MCF 10A (cell line): ENCODE data around the gene AUH. TPM values are rescaled to one million over a fixed set of nuclear protein-coding genes. Genes with fewer than 3 reads are reported as not detected.
A peak's percentile ranks its signal among the peaks of the same experiment; 100 is the strongest.

Experiments used
- BruUV-seq: library from RNA; stranded (reverse); fragments of 400-500 nt; replicated peaks from 2 replicates; lab custom pipeline; 2021; lab: Mats Ljungman, UMichigan
- CTCF ChIA-PET: fragments of 300-600 bp; sonication (Branson Sonifier 250); formaldehyde crosslinking; extraction: SDS; loops from one replicate; lab custom pipeline; 2021; ENCODE audit warnings: antibody characterized with exemption, inconsistent platforms; lab: Yijun Ruan, JAX
- POLR2A ChIA-PET: fragments of 300-600, 350-650 bp; sonication (Branson Sonifier 250); formaldehyde crosslinking; extraction: SDS; loops from one replicate; lab custom pipeline; 2020; ENCODE audit warnings: antibody characterized with exemption, inconsistent platforms; lab: Yijun Ruan, JAX
- DNase-seq: peaks from one replicate; pipeline ENCODE4 v3.0.0-alpha.2; 2018; ENCODE audit not compliant: unreplicated experiment
- H3K27ac Mint-ChIP-seq: one replicate; pipeline ENCODE4 v1.8.0; 2022; ENCODE audit warnings: mild to moderate bottlenecking, low read depth, mixed read lengths; ENCODE audit not compliant: unreplicated experiment
- H3K27me3 Mint-ChIP-seq: one replicate; pipeline ENCODE4 v1.8.0; 2022; ENCODE audit warnings: mixed read lengths; ENCODE audit not compliant: insufficient read depth, unreplicated experiment
- H3K36me3 Mint-ChIP-seq: one replicate; pipeline ENCODE4 v1.8.0; 2022; ENCODE audit warnings: mild to moderate bottlenecking, moderate library complexity, mixed read lengths; ENCODE audit not compliant: insufficient read depth, unreplicated experiment
- H3K4me1 Mint-ChIP-seq: one replicate; pipeline ENCODE4 v1.8.0; 2022; ENCODE audit warnings: mixed read lengths; ENCODE audit not compliant: insufficient read depth, unreplicated experiment
- H3K4me3 Mint-ChIP-seq: one replicate; pipeline ENCODE4 v1.8.0; 2022; ENCODE audit warnings: mild to moderate bottlenecking, moderate library complexity, mixed read lengths; ENCODE audit not compliant: unreplicated experiment
- H3K9me3 Mint-ChIP-seq: one replicate; pipeline ENCODE4 v1.8.0; 2022; ENCODE audit warnings: mixed read lengths; ENCODE audit not compliant: unreplicated experiment
- intact Hi-C: fragments of 100-400 bp; cut with micrococcal nuclease; formaldehyde crosslinking; loops from 2 replicates; pipeline ENCODE4 v1.14.1; 2022
- total RNA-seq: library from RNA; stranded (reverse); gene quantifications from 2 replicates; pipeline ENCODE4 v1.2.3, GENCODE V29; 2022
- TF ChIP-seq, protein P1 (sequence below): fragments of 200-600 bp; IDR thresholded peaks from one replicate; pipeline ENCODE4 v1.8.0; 2022; ENCODE audit warnings: antibody characterized with exemption, mild to moderate bottlenecking; ENCODE audit not compliant: unreplicated experiment

Gene AUH
- total RNA-seq, 1 experiment from 2014 or later: 20.9 TPM

GRCh38 chr9:91177081-91177480 lies 184.6 kb downstream of the AUH start:
- Mint-ChIP-seq H3K27me3 (no peaks in the 10 kb centered on the region), H3K9me3 (no peaks in the 10 kb centered on the region), H3K4me1 (peaks cover 44% of the 10 kb centered on the region), H3K27ac (peak overlapping the region; percentile 89), H3K4me3 (peak overlapping the region; percentile 57), H3K36me3 (no peaks in the 10 kb centered on the region)
- ChIA-PET CTCF (interaction anchor here (0.6 to 1.8 kb wide), 7 partner anchors 19 to 263 kb away, joined by 3 to 15 read pairs (median 6); no protein-coding TSS in a partner anchor), POLR2A (interaction anchor here (0.6 to 5.3 kb wide), 25 partner anchors 8 to 256 kb away, joined by 3 to 34 read pairs (median 7); partner anchors contain the start of gene AUH)
- DNase-seq: no peak
- intact Hi-C loops: no loop called here
- no TSS peak for BruUV-seq
- TF ChIP-seq, protein P1, sequence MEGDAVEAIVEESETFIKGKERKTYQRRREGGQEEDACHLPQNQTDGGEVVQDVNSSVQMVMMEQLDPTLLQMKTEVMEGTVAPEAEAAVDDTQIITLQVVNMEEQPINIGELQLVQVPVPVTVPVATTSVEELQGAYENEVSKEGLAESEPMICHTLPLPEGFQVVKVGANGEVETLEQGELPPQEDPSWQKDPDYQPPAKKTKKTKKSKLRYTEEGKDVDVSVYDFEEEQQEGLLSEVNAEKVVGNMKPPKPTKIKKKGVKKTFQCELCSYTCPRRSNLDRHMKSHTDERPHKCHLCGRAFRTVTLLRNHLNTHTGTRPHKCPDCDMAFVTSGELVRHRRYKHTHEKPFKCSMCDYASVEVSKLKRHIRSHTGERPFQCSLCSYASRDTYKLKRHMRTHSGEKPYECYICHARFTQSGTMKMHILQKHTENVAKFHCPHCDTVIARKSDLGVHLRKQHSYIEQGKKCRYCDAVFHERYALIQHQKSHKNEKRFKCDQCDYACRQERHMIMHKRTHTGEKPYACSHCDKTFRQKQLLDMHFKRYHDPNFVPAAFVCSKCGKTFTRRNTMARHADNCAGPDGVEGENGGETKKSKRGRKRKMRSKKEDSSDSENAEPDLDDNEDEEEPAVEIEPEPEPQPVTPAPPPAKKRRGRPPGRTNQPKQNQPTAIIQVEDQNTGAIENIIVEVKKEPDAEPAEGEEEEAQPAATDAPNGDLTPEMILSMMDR: no peak

DNA sequence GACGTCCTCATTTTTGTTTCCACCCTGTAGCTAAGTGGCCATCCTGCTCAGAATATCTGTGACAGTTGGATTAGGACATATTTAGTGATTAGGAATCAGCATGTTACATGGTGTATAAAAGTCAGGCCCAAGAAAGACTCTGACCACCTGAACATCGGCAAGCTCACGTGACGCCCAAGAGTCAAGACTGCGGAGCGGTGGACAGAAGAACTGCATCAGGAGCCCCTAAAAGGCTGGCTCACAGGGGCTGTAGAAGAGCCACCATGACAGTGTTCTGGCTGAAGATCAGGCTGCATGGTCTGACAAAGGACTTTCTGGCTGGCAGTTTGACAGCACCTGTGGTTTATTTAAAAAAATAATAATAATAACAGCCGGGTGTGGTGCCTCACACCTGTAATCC lies 185.3 kb downstream of the AUH start:
- ChIA-PET POLR2A (interaction anchor here (0.6 to 5.3 kb wide), 9 partner anchors 11 to 251 kb away, joined by 3 to 34 read pairs (median 9); partner anchors contain the start of gene AUH), CTCF (no interaction called here)
- no peaks in the 10 kb centered on the region for H3K36me3 Mint-ChIP-seq
- TF ChIP-seq, protein P1: no peak
- BruUV-seq: no TSS peak
- no peaks in the 10 kb centered on the region for H3K9me3 Mint-ChIP-seq
- intact Hi-C loops: no loop called here
- DNase-seq: no peak
- no peak overlapping the region for H3K27ac Mint-ChIP-seq
- no peaks in the 10 kb centered on the region for H3K27me3 Mint-ChIP-seq
- H3K4me1 Mint-ChIP-seq: peaks cover 37% of the 10 kb centered on the region
- H3K4me3 Mint-ChIP-seq: no peak overlapping the region

DNA sequence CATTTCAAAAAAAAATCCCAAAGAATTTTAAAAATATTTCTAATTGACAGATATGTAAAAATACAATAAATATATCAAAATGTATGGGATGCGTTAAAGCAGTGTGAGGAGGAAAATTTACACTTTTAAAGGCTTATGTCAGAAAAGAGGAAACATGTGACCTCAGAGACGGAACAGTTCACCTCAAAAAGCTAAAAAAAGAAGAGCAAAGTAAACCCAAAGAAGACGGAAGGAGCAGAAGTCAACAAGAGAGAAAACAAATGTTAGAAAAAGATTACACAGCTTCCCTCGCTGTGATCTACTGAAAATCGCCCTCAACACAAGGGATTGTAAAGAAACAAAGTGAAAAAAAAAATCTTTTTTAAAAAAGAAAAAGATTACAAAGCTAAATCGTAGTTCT lies 186.9 kb downstream of the AUH start:
- ChIA-PET POLR2A (interaction anchor here (0.6 to 5.3 kb wide), 6 partner anchors 9 to 186 kb away, joined by 3 to 34 read pairs (median 3); no protein-coding TSS in a partner anchor), CTCF (no interaction called here)
- H3K27ac Mint-ChIP-seq: no peak overlapping the region
- no peaks in the 10 kb centered on the region for H3K9me3 Mint-ChIP-seq
- H3K4me3 Mint-ChIP-seq: no peak overlapping the region
- TF ChIP-seq, protein P1: no peak
- no TSS peak for BruUV-seq
- DNase-seq: no peak
- H3K36me3 Mint-ChIP-seq: no peaks in the 10 kb centered on the region
- intact Hi-C loops: no loop called here
- no peaks in the 10 kb centered on the region for H3K27me3 Mint-ChIP-seq
- peaks cover 31% of the 10 kb centered on the region for H3K4me1 Mint-ChIP-seq

- intact Hi-C loops: no loop called here
- BruUV-seq: no TSS peak
These were observed 189.4 kb downstream of the AUH start for GRCh38 chr9:91172329-91172728.

More at GRCh38 chr9:91172329-91172728, 189.4 kb downstream of the AUH start:
- DNase-seq: no peak
- TF ChIP-seq, protein P1: no peak
- Mint-ChIP-seq H3K4me1 (peaks cover 11% of the 10 kb centered on the region), H3K36me3 (no peaks in the 10 kb centered on the region), H3K9me3 (no peaks in the 10 kb centered on the region), H3K27ac (no peak overlapping the region), H3K27me3 (no peaks in the 10 kb centered on the region), H3K4me3 (no peak overlapping the region)
- CTCF ChIA-PET: no interaction called here
- POLR2A ChIA-PET: interaction anchor here (0.7 to 1.1 kb wide), 2 partner anchors 10 to 223 kb away, joined by 3 read pairs; no protein-coding TSS in a partner anchor
